CD4-positive, alpha-beta memory T cell (primary cell): ENCODE data around the gene SLC24A4. TPM values are rescaled to one million over a fixed set of nuclear protein-coding genes. Genes with fewer than 3 reads are reported as not detected.

Experiments used
- CTCF ChIA-PET: fragments of 350-600 bp; sonication (Branson Sonifier 250); formaldehyde crosslinking; loops from one replicate; lab custom pipeline; 2021; ENCODE audit warnings: inconsistent platforms; ENCODE audit not compliant: partially characterized antibody; lab: Charles Lee
- POLR2A ChIA-PET: fragments of 350-600 bp; sonication (Branson Sonifier 250); formaldehyde crosslinking; loops from one replicate; lab custom pipeline; 2021; ENCODE audit not compliant: partially characterized antibody; lab: Charles Lee
- DNase-seq, 5 donors: peaks; one replicate each; pipeline versions ENCODE4 v3.0.0 to v3.0.0-alpha.2; 2020 to 2022; ENCODE audit warnings: mixed read lengths in 1 of 5
- H3K27ac ChIP-seq: one replicate; pipeline ENCODE4 v1.7.0; 2013; ENCODE audit warnings: low read depth, low read length
- H3K27me3 ChIP-seq: 2 replicates; pipeline ENCODE4 v1.7.0; 2013; ENCODE audit warnings: mild to moderate bottlenecking, low read length, moderate library complexity; ENCODE audit not compliant: insufficient read depth
- H3K36me3 ChIP-seq: 2 replicates; pipeline ENCODE4 v1.7.0; 2013; ENCODE audit warnings: mild to moderate bottlenecking, low read length, moderate library complexity; ENCODE audit not compliant: insufficient read depth
- H3K4me1 ChIP-seq: 2 replicates; pipeline ENCODE4 v1.7.0; 2013; ENCODE audit warnings: mild to moderate bottlenecking, low read length, moderate library complexity; ENCODE audit not compliant: insufficient read depth
- H3K4me3 ChIP-seq, 2 donors: one replicate each; pipeline ENCODE4 v1.7.0; 2013; ENCODE audit warnings: low read length in 2 of 2, mild to moderate bottlenecking in 1 of 2
- H3K9me3 ChIP-seq, 2 donors: one replicate each; pipeline ENCODE4 v1.7.0; 2013; ENCODE audit warnings: low read length in 2 of 2, control low read depth in 1 of 2; ENCODE audit not compliant: control insufficient read depth in 1 of 2
- H3K27ac Mint-ChIP-seq, 7 donors: one replicate each; pipeline ENCODE4 v1.8.0; 2020 to 2021; ENCODE audit warnings: mixed read lengths in 7 of 7, mild to moderate bottlenecking in 6 of 7, inconsistent platforms in 3 of 7, moderate library complexity in 3 of 7
- H3K27me3 Mint-ChIP-seq, 2 donors: one replicate each; pipeline ENCODE4 v1.8.0; 2020 to 2021; ENCODE audit warnings: mixed read lengths in 2 of 2
- H3K36me3 Mint-ChIP-seq, 2 donors: one replicate each; pipeline ENCODE4 v1.8.0; 2020 to 2021; ENCODE audit warnings: mixed read lengths in 2 of 2, inconsistent platforms in 1 of 2, mild to moderate bottlenecking in 1 of 2
- H3K4me1 Mint-ChIP-seq, 4 donors: one replicate each; pipeline ENCODE4 v1.8.0; 2020 to 2021; ENCODE audit warnings: mixed read lengths in 4 of 4, mild to moderate bottlenecking in 1 of 4
- H3K4me3 Mint-ChIP-seq, 8 donors: one replicate each; pipeline ENCODE4 v1.8.0; 2020 to 2021; ENCODE audit warnings: mixed read lengths in 8 of 8, mild to moderate bottlenecking in 7 of 8, moderate library complexity in 6 of 8, inconsistent platforms in 3 of 8
- H3K9me3 Mint-ChIP-seq, 8 donors: one replicate each; pipeline ENCODE4 v1.8.0; 2020 to 2021; ENCODE audit warnings: mixed read lengths in 8 of 8, mild to moderate bottlenecking in 5 of 8, inconsistent platforms in 3 of 8, moderate library complexity in 1 of 8
- intact Hi-C: fragments of 100-400 bp; cut with micrococcal nuclease; formaldehyde crosslinking; loops from one replicate; pipeline ENCODE4 v1.15.1; 2023
- polyA plus RNA-seq, 2 donors: library from polyadenylated mRNA; unstranded; fragments of 300-500 nt; fragmentation: Illumina TruSeq; gene quantifications; one replicate each; pipeline ENCODE4 v1.2.3, GENCODE V29; 2021
- total RNA-seq, 2 experiments: library from RNA; stranded (reverse); gene quantifications; one replicate each; pipeline ENCODE4 v1.2.3, GENCODE V29; 2021

SLC24A4 gene
- total and polyA plus RNA-seq, 4 experiments from 2014 or later: not detected

- CTCF ChIA-PET: no interaction called here
- Mint-ChIP-seq H3K4me1 (no peaks in the 10 kb centered on the region), H3K27ac (no peak overlapping the region), H3K36me3 (no peaks in the 10 kb centered on the region), H3K9me3 (no peaks in the 10 kb centered on the region), H3K27me3 (peaks cover 4 to 5% of the 10 kb centered on the region in 2 donors), H3K4me3 (no peak overlapping the region)
- POLR2A ChIA-PET: no interaction called here
- H3K9me3 ChIP-seq: no peaks in the 10 kb centered on the region
- H3K4me1 ChIP-seq: no peaks in the 10 kb centered on the region
- DNase-seq: no peak
- H3K4me3 ChIP-seq: no peak overlapping the region
- intact Hi-C loops: no loop called here
- no peaks in the 10 kb centered on the region for H3K27me3 ChIP-seq
- H3K27ac ChIP-seq: no peak overlapping the region
- H3K36me3 ChIP-seq: no peaks in the 10 kb centered on the region
Observed at GRCh38 chr14:92392711-92393110, 69.7 kb downstream of the SLC24A4 start.

GRCh38 chr14:92397150-92397952 is 74.4 kb downstream of the SLC24A4 start:
- Histone ChIP-seq H3K36me3 (no peaks in the 10 kb centered on the region), H3K27me3 (no peaks in the 10 kb centered on the region), H3K9me3 (no peaks in the 10 kb centered on the region), H3K4me3 (no peak overlapping the region), H3K27ac (no peak overlapping the region), H3K4me1 (no peaks in the 10 kb centered on the region)
- no peak overlapping the region for H3K27ac Mint-ChIP-seq
- H3K4me1 Mint-ChIP-seq: no peaks in the 10 kb centered on the region
- CTCF ChIA-PET: no interaction called here
- H3K36me3 Mint-ChIP-seq: no peaks in the 10 kb centered on the region
- H3K27me3 Mint-ChIP-seq: peaks cover 9% of the 10 kb centered on the region in 2 donors
- no peak overlapping the region for H3K4me3 Mint-ChIP-seq
- H3K9me3 Mint-ChIP-seq: peaks cover 0 to 3% (median under 1%) of the 10 kb centered on the region in 8 donors
- DNase-seq: no peak
- POLR2A ChIA-PET: no interaction called here
- intact Hi-C loops: no loop called here

GRCh38 chr14:92397953-92398564 is 75.1 kb downstream of the SLC24A4 start:
- H3K27me3 Mint-ChIP-seq: peaks cover 7% of the 10 kb centered on the region in 2 donors
- no peak overlapping the region for H3K4me3 ChIP-seq

GRCh38 chr14:92398888-92399636 is 76.1 kb downstream of the SLC24A4 start:
- Mint-ChIP-seq H3K4me3 (no peak overlapping the region), H3K36me3 (no peaks in the 10 kb centered on the region), H3K4me1 (no peaks in the 10 kb centered on the region), H3K9me3 (peaks cover 0 to 5% (median 3%) of the 10 kb centered on the region in 8 donors), H3K27ac (no peak overlapping the region), H3K27me3 (peaks cover 7% of the 10 kb centered on the region in 2 donors)
- H3K27me3 ChIP-seq: peaks cover 4% of the 10 kb centered on the region
- no peak for DNase-seq
- CTCF ChIA-PET: no interaction called here
- H3K4me3 ChIP-seq: no peak overlapping the region
- H3K27ac ChIP-seq: no peak overlapping the region
- H3K36me3 ChIP-seq: no peaks in the 10 kb centered on the region
- intact Hi-C loops: no loop called here
- no peaks in the 10 kb centered on the region for H3K9me3 ChIP-seq
- POLR2A ChIA-PET: no interaction called here
- no peaks in the 10 kb centered on the region for H3K4me1 ChIP-seq

More at GRCh38 chr14:92397953-92398564, 75.1 kb downstream of the SLC24A4 start:
- ChIA-PET CTCF (no interaction called here), POLR2A (no interaction called here)
- peaks cover 0 to 5% (median 3%) of the 10 kb centered on the region in 8 donors for H3K9me3 Mint-ChIP-seq
- intact Hi-C loops: no loop called here
- H3K36me3 Mint-ChIP-seq: no peaks in the 10 kb centered on the region
- no peak overlapping the region for H3K4me3 Mint-ChIP-seq
- no peak overlapping the region for H3K27ac ChIP-seq
- H3K27me3 ChIP-seq: peaks cover 4% of the 10 kb centered on the region
- no peaks in the 10 kb centered on the region for H3K36me3 ChIP-seq
- H3K27ac Mint-ChIP-seq: no peak overlapping the region
- no peak for DNase-seq
- H3K4me1 ChIP-seq: no peaks in the 10 kb centered on the region
- no peaks in the 10 kb centered on the region for H3K9me3 ChIP-seq
- no peaks in the 10 kb centered on the region for H3K4me1 Mint-ChIP-seq

GRCh38 chr14:92400579-92401444 is 77.8 kb downstream of the SLC24A4 start:
- no peaks in the 10 kb centered on the region for H3K36me3 ChIP-seq
- H3K9me3 ChIP-seq: no peaks in the 10 kb centered on the region
- no peaks in the 10 kb centered on the region for H3K4me1 Mint-ChIP-seq
- no peak overlapping the region for H3K27ac ChIP-seq
- H3K4me3 ChIP-seq: no peak overlapping the region
- no peaks in the 10 kb centered on the region for H3K4me1 ChIP-seq
- ChIA-PET POLR2A (no interaction called here), CTCF (no interaction called here)
- H3K9me3 Mint-ChIP-seq: peaks cover 0 to 5% (median 3%) of the 10 kb centered on the region in 8 donors
- DNase-seq: no peak
- H3K4me3 Mint-ChIP-seq: no peak overlapping the region
- H3K27ac Mint-ChIP-seq: no peak overlapping the region
- H3K27me3 Mint-ChIP-seq: peaks cover 5 to 10% of the 10 kb centered on the region in 2 donors
- H3K36me3 Mint-ChIP-seq: no peaks in the 10 kb centered on the region
- H3K27me3 ChIP-seq: peaks cover 4% of the 10 kb centered on the region
- intact Hi-C loops: no loop called here

GRCh38 chr14:92401561-92401960 is 78.6 kb downstream of the SLC24A4 start:
- Mint-ChIP-seq H3K4me3 (no peak overlapping the region), H3K27me3 (peaks cover 5 to 10% of the 10 kb centered on the region in 2 donors), H3K27ac (no peak overlapping the region), H3K4me1 (no peaks in the 10 kb centered on the region), H3K9me3 (peaks cover 0 to 5% (median 3%) of the 10 kb centered on the region in 8 donors), H3K36me3 (no peaks in the 10 kb centered on the region)
- Histone ChIP-seq H3K36me3 (no peaks in the 10 kb centered on the region), H3K27ac (no peak overlapping the region), H3K9me3 (no peaks in the 10 kb centered on the region), H3K4me3 (no peak overlapping the region), H3K27me3 (peaks cover 4% of the 10 kb centered on the region), H3K4me1 (no peaks in the 10 kb centered on the region)
- ChIA-PET POLR2A (no interaction called here), CTCF (no interaction called here)
- intact Hi-C loops: no loop called here
- no peak for DNase-seq
